ENCODE data around the gene AHNAK. TPM values are rescaled to one million over a fixed set of nuclear protein-coding genes. Genes with fewer than 3 reads are reported as not detected.
A peak's percentile ranks its signal among the peaks of the same experiment; 100 is the strongest.

Gene AHNAK
- total and polyA plus RNA-seq, 2 donors (not counting 1 experiment from before 2014, with no cell fraction given) = 220 to 762 TPM

- Histone ChIP-seq H3K79me2 (ENCODE audit: control insufficient read depth, insufficient read depth, low read length) (peaks cover 98% of the 10 kb centered on the region), H3K4me2 (ENCODE audit: extremely low read depth, insufficient read depth, low read length) (peak overlapping the region; percentile 85), H3K9me3 (ENCODE audit: control insufficient read depth, insufficient read depth, low read depth, low read length) (no peaks in the 10 kb centered on the region), H3K27me3 (ENCODE audit: control insufficient read depth, insufficient read depth, low read length) (no peaks in the 10 kb centered on the region), H3K4me3 (replicated peaks in 1 of 4; ENCODE audit: control extremely low read depth in 1 of 4, insufficient read depth in 1 of 4, low read depth in 3 of 4, low read length in 4 of 4) (peak overlapping the region; percentile 96 to 100 (median 98)), H3K36me3 (ENCODE audit: control insufficient read depth, insufficient read depth, low read length) (peaks cover 12% of the 10 kb centered on the region), H4K20me1 (ENCODE audit: control insufficient read depth, extremely low read depth, insufficient read depth, low read length) (peaks cover 23% of the 10 kb centered on the region), H3K4me1 (ENCODE audit: control insufficient read depth, extremely low read depth, insufficient read depth, low read length) (peaks cover 36% of the 10 kb centered on the region), H3K9ac (ENCODE audit: insufficient read depth, low read length) (no peak overlapping the region), H2AFZ (ENCODE audit: low read length) (no peak overlapping the region), H3K27ac (ENCODE audit: insufficient read depth, low read length) (peak overlapping the region; percentile 77)
- no peak for DNase-seq (ENCODE audit: low read depth in 2 of 2)
- TF ChIP-seq EZH2 (IDR thresholded peaks at IDR 0.05; ENCODE audit: low read length, missing control alignments) = no peak
- TF ChIP-seq, protein P1, sequence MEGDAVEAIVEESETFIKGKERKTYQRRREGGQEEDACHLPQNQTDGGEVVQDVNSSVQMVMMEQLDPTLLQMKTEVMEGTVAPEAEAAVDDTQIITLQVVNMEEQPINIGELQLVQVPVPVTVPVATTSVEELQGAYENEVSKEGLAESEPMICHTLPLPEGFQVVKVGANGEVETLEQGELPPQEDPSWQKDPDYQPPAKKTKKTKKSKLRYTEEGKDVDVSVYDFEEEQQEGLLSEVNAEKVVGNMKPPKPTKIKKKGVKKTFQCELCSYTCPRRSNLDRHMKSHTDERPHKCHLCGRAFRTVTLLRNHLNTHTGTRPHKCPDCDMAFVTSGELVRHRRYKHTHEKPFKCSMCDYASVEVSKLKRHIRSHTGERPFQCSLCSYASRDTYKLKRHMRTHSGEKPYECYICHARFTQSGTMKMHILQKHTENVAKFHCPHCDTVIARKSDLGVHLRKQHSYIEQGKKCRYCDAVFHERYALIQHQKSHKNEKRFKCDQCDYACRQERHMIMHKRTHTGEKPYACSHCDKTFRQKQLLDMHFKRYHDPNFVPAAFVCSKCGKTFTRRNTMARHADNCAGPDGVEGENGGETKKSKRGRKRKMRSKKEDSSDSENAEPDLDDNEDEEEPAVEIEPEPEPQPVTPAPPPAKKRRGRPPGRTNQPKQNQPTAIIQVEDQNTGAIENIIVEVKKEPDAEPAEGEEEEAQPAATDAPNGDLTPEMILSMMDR (conservative IDR thresholded peaks at IDR 0.05 in 1 of 2, IDR thresholded peaks at IDR 0.05 in 1 of 2; ENCODE audit: low read depth in 1 of 2, low read length in 2 of 2) = no peak
These were observed 5.6 kb downstream of the AHNAK start for GRCh38 chr11:62540804-62541701.

DNA sequence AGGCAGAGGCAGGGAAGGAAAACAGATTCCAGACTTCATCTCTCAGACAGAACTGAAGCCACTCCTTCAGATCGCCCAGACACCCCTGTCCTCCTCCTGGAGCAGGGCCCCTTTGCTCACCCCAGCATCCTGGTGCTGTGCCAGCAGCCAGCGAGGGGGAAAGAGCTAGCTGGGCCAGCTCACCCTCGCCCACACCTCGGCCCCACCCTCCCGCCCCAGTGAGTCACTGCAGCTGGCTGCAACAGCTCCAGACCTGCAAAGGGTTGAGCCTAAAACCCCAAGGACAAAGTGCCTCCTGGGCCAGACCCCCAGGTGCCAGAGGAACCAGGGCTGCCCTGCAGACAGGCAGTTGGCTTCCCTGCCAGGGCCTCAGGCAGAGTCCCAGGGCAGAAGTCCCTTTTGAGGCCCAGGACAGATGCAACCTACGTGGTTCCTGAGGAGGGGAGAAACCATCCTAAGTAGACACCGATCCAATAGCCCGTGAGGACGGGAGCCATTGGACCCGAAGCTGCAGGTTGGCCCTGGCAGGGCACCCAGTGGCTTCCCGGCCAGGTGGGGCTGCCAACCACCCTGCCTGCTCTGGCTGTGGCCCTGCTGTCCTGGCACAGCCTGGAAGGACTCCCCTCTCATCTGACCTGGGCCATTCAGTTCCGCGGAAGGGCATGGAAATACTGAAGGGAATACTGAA is 7.2 kb downstream of the AHNAK start:
- no peaks in the 10 kb centered on the region for H3K9me3 ChIP-seq (ENCODE audit: control insufficient read depth, insufficient read depth, low read depth, low read length)
- H3K4me3 ChIP-seq (replicated peaks in 1 of 4; ENCODE audit: control extremely low read depth in 1 of 4, insufficient read depth in 1 of 4, low read depth in 3 of 4, low read length in 4 of 4) = peak overlapping the region; percentile 29 to 98 (median 36)
- peaks cover 23% of the 10 kb centered on the region for H4K20me1 ChIP-seq (ENCODE audit: control insufficient read depth, extremely low read depth, insufficient read depth, low read length)
- peaks cover 98% of the 10 kb centered on the region for H3K79me2 ChIP-seq (ENCODE audit: control insufficient read depth, insufficient read depth, low read length)
- H3K36me3 ChIP-seq (ENCODE audit: control insufficient read depth, insufficient read depth, low read length) = peaks cover 20% of the 10 kb centered on the region
- H3K4me2 ChIP-seq (ENCODE audit: extremely low read depth, insufficient read depth, low read length) = peak overlapping the region; percentile 93
- peaks cover 37% of the 10 kb centered on the region for H3K4me1 ChIP-seq (ENCODE audit: control insufficient read depth, extremely low read depth, insufficient read depth, low read length)
- peak overlapping the region; percentile 77 for H3K27ac ChIP-seq (ENCODE audit: insufficient read depth, low read length)
- no peaks in the 10 kb centered on the region for H3K27me3 ChIP-seq (ENCODE audit: control insufficient read depth, insufficient read depth, low read length)
- no peak overlapping the region for H2AFZ ChIP-seq (ENCODE audit: low read length)
- DNase-seq (ENCODE audit: low read depth in 2 of 2) = peak; percentile 91 to 95
- no peak overlapping the region for H3K9ac ChIP-seq (ENCODE audit: insufficient read depth, low read length)
- TF ChIP-seq, protein P1 (conservative IDR thresholded peaks at IDR 0.05 in 1 of 2, IDR thresholded peaks at IDR 0.05 in 1 of 2; ENCODE audit: low read depth in 1 of 2, low read length in 2 of 2) = no peak
- no peak for TF ChIP-seq EZH2 (IDR thresholded peaks at IDR 0.05; ENCODE audit: low read length, missing control alignments)

Data from fibroblast of lung (primary cell).